PC-3 (cell line): ENCODE results near the gene DHRS7C.

Experiments used
- CTCF ChIP-seq: fragments of 300-600 bp; sonication (generic); conservative IDR thresholded peaks from 2 replicates; pipeline ENCODE4 v1.5.1; 2017; ENCODE audit warnings: antibody characterized with exemption, low read depth, mild to moderate bottlenecking, low read length
- EZH2 ChIP-seq: fragments of 300-600 bp; sonication (generic); IDR thresholded peaks from one replicate; pipeline ENCODE4 v1.6.1; 2017; ENCODE audit warnings: antibody characterized with exemption, mild to moderate bottlenecking, low read length; ENCODE audit not compliant: unreplicated experiment
- EZH2phosphoT487 ChIP-seq: fragments of 300-600 bp; sonication (generic); IDR thresholded peaks from 2 replicates; pipeline ENCODE4 v1.6.1; 2018; ENCODE audit warnings: mild to moderate bottlenecking, antibody characterized with exemption, low read length, borderline replicate concordance

GRCh38 chr17:9813166-9813565 lies 21.8 kb upstream of the DHRS7C start:
- TF ChIP-seq CTCF, result no peak
- TF ChIP-seq EZH2phosphoT487, result no peak
- no peak for TF ChIP-seq EZH2
